Uterus (tissue), 4 donors: Measurements from ENCODE around the gene UBE2L5. TPM values are rescaled to one million over a fixed set of nuclear protein-coding genes. Genes with fewer than 3 reads are reported as not detected.

Source experiments
- DNase-seq, 2 donors: peaks; one replicate each; pipeline ENCODE4 v3.0.0-alpha.2; 2019 to 2020
- H3K27ac ChIP-seq, 2 donors: fragments of 200-600 bp; sonication (generic); 1 replicate in 1 of 2; 2 replicates in 1 of 2; pipeline ENCODE4 v1.5.1; 2016 to 2018
- H3K27me3 ChIP-seq, 2 donors: fragments of 200-600 bp; sonication (generic); one replicate each; pipeline ENCODE4 v1.5.1; 2018 to 2019; ENCODE audit warnings: control low read depth in 1 of 2
- H3K36me3 ChIP-seq, 2 donors: fragments of 200-600 bp; sonication (generic); one replicate each; pipeline ENCODE4 v1.5.1; 2019; ENCODE audit warnings: control low read depth in 1 of 2
- H3K4me1 ChIP-seq, 2 donors: fragments of 200-600 bp; sonication (generic); one replicate each; pipeline ENCODE4 v1.5.1; 2018 to 2019; ENCODE audit warnings: control low read depth in 1 of 2
- H3K4me3 ChIP-seq, 2 donors: fragments of 200-600 bp; sonication (generic); 1 replicate in 1 of 2; 2 replicates in 1 of 2; pipeline ENCODE4 v1.5.1; 2018 to 2019; ENCODE audit warnings: mild to moderate bottlenecking in 1 of 2
- H3K9me3 ChIP-seq, 2 donors: fragments of 200-600 bp; sonication (generic); one replicate each; pipeline ENCODE4 v1.5.1; 2019; ENCODE audit warnings: control low read depth in 1 of 2
- CTCF ChIP-seq, 4 experiments: fragments of 200-600 bp in 2 of 4; fragments of 450-650 bp in 2 of 4; sonication (generic) in 2 of 4; IDR thresholded peaks; one replicate each; pipeline ENCODE4 v1.5.1; 2016 to 2019; ENCODE audit warnings: antibody characterized with exemption in 4 of 4, mild to moderate bottlenecking in 2 of 4, moderate library complexity in 1 of 4
- POLR2A ChIP-seq, 2 donors: fragments of 450-650 bp; IDR thresholded peaks; one replicate each; pipeline ENCODE4 v1.6.1; 2016; ENCODE audit warnings: antibody characterized with exemption in 2 of 2, mild to moderate bottlenecking in 1 of 2, moderate library complexity in 1 of 2
- intact Hi-C: fragments of 100-400 bp; cut with DNase I; formaldehyde crosslinking; loops from one replicate; pipeline ENCODE4 v1.15.1; 2023; ENCODE audit warnings: low total_unique reads
- total RNA-seq, 4 donors: library from RNA; depleted of rRNA in 3 of 4; stranded (reverse); fragments of >200 nt in 3 of 4; gene quantifications; one replicate each; pipeline versions ENCODE4 v1.1.0 to v1.2.4, GENCODE V29; 2014 to 2023
- donor health status: DM: yes; HTN: yes; CAD: no.

Gene UBE2L5
- total RNA-seq, 4 donors from 2014 or later = 0.21 to 2.8 TPM; not detected in 2

GRCh38 chr13:30466841-30467252 is 44.6 kb downstream of the UBE2L5 start:
- TF ChIP-seq POLR2A (IDR thresholded peaks at IDR 0.05) = no peak
- TF ChIP-seq CTCF (IDR thresholded peaks at IDR 0.05) = no peak
- H3K27me3 ChIP-seq = no peaks in the 10 kb centered on the region
- intact Hi-C loops = loop anchor here (10.0 kb wide), 2 partner anchors 108 to 328 kb away; no protein-coding TSS in a partner anchor
- no peaks in the 10 kb centered on the region for H3K36me3 ChIP-seq
- H3K9me3 ChIP-seq = no peaks in the 10 kb centered on the region
- no peak for DNase-seq
- H3K4me3 ChIP-seq = no peak overlapping the region
- H3K4me1 ChIP-seq = peaks cover 0 to 4% of the 10 kb centered on the region in 2 donors
- no peak overlapping the region for H3K27ac ChIP-seq

GRCh38 chr13:30473675-30474074 is 51.4 kb downstream of the UBE2L5 start:
- no peaks in the 10 kb centered on the region for H3K27me3 ChIP-seq
- intact Hi-C loops = no loop called here
- DNase-seq = no peak
- H3K4me3 ChIP-seq = no peak overlapping the region
- TF ChIP-seq POLR2A (IDR thresholded peaks at IDR 0.05) (no peak), CTCF (IDR thresholded peaks at IDR 0.05) (no peak)
- no peaks in the 10 kb centered on the region for H3K4me1 ChIP-seq
- H3K27ac ChIP-seq = no peak overlapping the region
- H3K36me3 ChIP-seq = no peaks in the 10 kb centered on the region
- H3K9me3 ChIP-seq = no peaks in the 10 kb centered on the region

GRCh38 chr13:30477346-30478195 is 55.3 kb downstream of the UBE2L5 start:
- TF ChIP-seq CTCF (IDR thresholded peaks at IDR 0.05) (no peak), POLR2A (IDR thresholded peaks at IDR 0.05) (no peak)
- H3K27me3 ChIP-seq = no peaks in the 10 kb centered on the region
- intact Hi-C loops = no loop called here
- no peaks in the 10 kb centered on the region for H3K36me3 ChIP-seq
- no peak overlapping the region for H3K4me3 ChIP-seq
- no peak overlapping the region for H3K27ac ChIP-seq
- H3K9me3 ChIP-seq = no peaks in the 10 kb centered on the region
- no peaks in the 10 kb centered on the region for H3K4me1 ChIP-seq
- no peak for DNase-seq

Other genes with a start within 250 kb of the UBE2L5 start
- gene KATNAL1, start 114.9 kb upstream of the UBE2L5 start, total RNA-seq = 10 to 100 TPM; 24.1 to 65.3 (median 49.9) TPM
- 100 to 1,000 TPM; 223 to 629 (median 402) TPM for gene HMGB1, start 43.4 kb downstream of the UBE2L5 start, total RNA-seq
- 10 to 100 TPM; 19.7 to 62.1 (median 27.1) TPM for gene USPL1, start 195.4 kb downstream of the UBE2L5 start, total RNA-seq